Measurements from ENCODE around the gene ZNF526.

DNA sequence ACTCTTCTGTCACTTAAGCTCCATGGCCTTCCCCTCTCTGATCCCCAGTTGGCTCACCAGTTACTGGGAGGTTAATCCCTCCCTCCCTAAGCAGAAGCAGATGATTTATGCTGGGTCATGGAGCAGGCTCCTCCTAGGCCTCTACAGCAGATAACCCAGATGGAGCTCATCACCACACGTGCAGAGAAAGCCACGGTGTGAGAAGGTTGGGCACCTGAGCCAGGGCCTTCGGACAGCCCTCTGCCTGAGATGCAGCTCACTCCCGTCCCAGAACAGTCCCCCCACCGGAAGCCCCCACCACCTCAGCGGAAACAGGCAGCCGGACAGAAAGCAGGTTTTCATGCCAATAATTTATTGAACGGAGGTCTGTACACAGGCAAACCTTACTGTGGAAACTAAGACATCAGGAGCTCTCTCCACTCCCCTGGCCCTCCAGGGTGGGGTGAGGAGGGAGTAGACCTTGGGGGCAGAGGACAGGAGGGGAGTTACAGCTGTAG lies 9.8 kb downstream of the ZNF526 start:
- TF ChIP-seq, protein P1, sequence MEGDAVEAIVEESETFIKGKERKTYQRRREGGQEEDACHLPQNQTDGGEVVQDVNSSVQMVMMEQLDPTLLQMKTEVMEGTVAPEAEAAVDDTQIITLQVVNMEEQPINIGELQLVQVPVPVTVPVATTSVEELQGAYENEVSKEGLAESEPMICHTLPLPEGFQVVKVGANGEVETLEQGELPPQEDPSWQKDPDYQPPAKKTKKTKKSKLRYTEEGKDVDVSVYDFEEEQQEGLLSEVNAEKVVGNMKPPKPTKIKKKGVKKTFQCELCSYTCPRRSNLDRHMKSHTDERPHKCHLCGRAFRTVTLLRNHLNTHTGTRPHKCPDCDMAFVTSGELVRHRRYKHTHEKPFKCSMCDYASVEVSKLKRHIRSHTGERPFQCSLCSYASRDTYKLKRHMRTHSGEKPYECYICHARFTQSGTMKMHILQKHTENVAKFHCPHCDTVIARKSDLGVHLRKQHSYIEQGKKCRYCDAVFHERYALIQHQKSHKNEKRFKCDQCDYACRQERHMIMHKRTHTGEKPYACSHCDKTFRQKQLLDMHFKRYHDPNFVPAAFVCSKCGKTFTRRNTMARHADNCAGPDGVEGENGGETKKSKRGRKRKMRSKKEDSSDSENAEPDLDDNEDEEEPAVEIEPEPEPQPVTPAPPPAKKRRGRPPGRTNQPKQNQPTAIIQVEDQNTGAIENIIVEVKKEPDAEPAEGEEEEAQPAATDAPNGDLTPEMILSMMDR (IDR thresholded peaks at IDR 0.05): no peak
- TF ChIP-seq EZH2 (IDR thresholded peaks at IDR 0.05): no peak

All from neural progenitor cell (in vitro differentiated cells).